ENCODE results near the gene BCAP31. TPM values are rescaled to one million over a fixed set of nuclear protein-coding genes. Genes with fewer than 3 reads are reported as not detected.
"Not testable (repeated sequence)": the region's sequence is repeated elsewhere in the genome, so short reads cannot be mapped to it uniquely, and the experiment has no call there.

BCAP31 gene
- total RNA-seq, 2 donors from 2014 or later: 217 to 295 TPM

- Histone ChIP-seq H3K9ac (ENCODE audit: low read depth in 2 of 2, low read length in 2 of 2) (no peak overlapping the region), H3K36me3 (no peaks in the 10 kb centered on the region), H3K27ac (no peak overlapping the region), H3K4me1 (no peaks in the 10 kb centered on the region), H3K4me3 (no peak overlapping the region), H3K27me3 (no peaks in the 10 kb centered on the region), H3K9me3 (no peaks in the 10 kb centered on the region)
- intact Hi-C loops (cut with DNase I): no loop called here
- TF ChIP-seq CTCF (IDR thresholded peaks at IDR 0.05): no peak
- no peak for DNase-seq
Measured at GRCh38 chrX:153714256-153714655, 9.9 kb downstream of the BCAP31 start.

GRCh38 chrX:153709726-153710674 lies 14.2 kb downstream of the BCAP31 start:
- no peak for DNase-seq
- no peaks in the 10 kb centered on the region for H3K36me3 ChIP-seq
- intact Hi-C loops (cut with DNase I): no loop called here

GRCh38 chrX:153708415-153708814 lies 15.8 kb downstream of the BCAP31 start:
- H3K27me3 ChIP-seq: no peaks in the 10 kb centered on the region
- DNase-seq: peak; percentile 83
- H3K4me3 ChIP-seq: no peak overlapping the region
- intact Hi-C loops (cut with DNase I): no loop called here
- H3K9ac ChIP-seq (ENCODE audit: low read depth in 2 of 2, low read length in 2 of 2): no peak overlapping the region
- no peaks in the 10 kb centered on the region for H3K36me3 ChIP-seq
- H3K4me1 ChIP-seq: no peaks in the 10 kb centered on the region
- peak overlapping the region; percentile 32 for H3K27ac ChIP-seq
- H3K9me3 ChIP-seq: no peaks in the 10 kb centered on the region
- TF ChIP-seq CTCF (IDR thresholded peaks at IDR 0.05): peak; percentile 60

More at GRCh38 chrX:153709726-153710674, 14.2 kb downstream of the BCAP31 start:
- TF ChIP-seq CTCF (IDR thresholded peaks at IDR 0.05): no peak
- no peak overlapping the region for H3K27ac ChIP-seq
- no peaks in the 10 kb centered on the region for H3K4me1 ChIP-seq
- H3K9me3 ChIP-seq: no peaks in the 10 kb centered on the region
- H3K27me3 ChIP-seq: no peaks in the 10 kb centered on the region
- H3K9ac ChIP-seq (ENCODE audit: low read depth in 2 of 2, low read length in 2 of 2): no peak overlapping the region
- H3K4me3 ChIP-seq: no peak overlapping the region

GRCh38 chrX:153707406-153707805 lies 16.8 kb downstream of the BCAP31 start:
- Histone ChIP-seq H3K4me1 (no peaks in the 10 kb centered on the region), H3K9me3 (no peaks in the 10 kb centered on the region), H3K27me3 (no peaks in the 10 kb centered on the region), H3K9ac (ENCODE audit: low read depth in 2 of 2, low read length in 2 of 2) (no peak overlapping the region), H3K27ac (no peak overlapping the region), H3K4me3 (no peak overlapping the region), H3K36me3 (no peaks in the 10 kb centered on the region)
- no peak for TF ChIP-seq CTCF (IDR thresholded peaks at IDR 0.05)
- no peak for DNase-seq
- intact Hi-C loops (cut with DNase I): no loop called here

GRCh38 chrX:153706799-153707198 lies 17.4 kb downstream of the BCAP31 start:
- no peak overlapping the region for H3K27ac ChIP-seq
- no peak overlapping the region for H3K4me3 ChIP-seq
- no peak for TF ChIP-seq CTCF (IDR thresholded peaks at IDR 0.05)
- H3K9me3 ChIP-seq: no peaks in the 10 kb centered on the region
- no peak overlapping the region for H3K9ac ChIP-seq (ENCODE audit: low read depth in 2 of 2, low read length in 2 of 2)
- no peak for DNase-seq
- no peaks in the 10 kb centered on the region for H3K4me1 ChIP-seq
- H3K27me3 ChIP-seq: no peaks in the 10 kb centered on the region
- no peaks in the 10 kb centered on the region for H3K36me3 ChIP-seq
- intact Hi-C loops (cut with DNase I): no loop called here

GRCh38 chrX:153705403-153706060 lies 18.7 kb downstream of the BCAP31 start:
- H3K27ac ChIP-seq; H3K27me3 ChIP-seq; H3K9ac ChIP-seq (ENCODE audit: low read depth in 2 of 2, low read length in 2 of 2); H3K4me3 ChIP-seq; H3K4me1 ChIP-seq; H3K9me3 ChIP-seq; DNase-seq; intact Hi-C loops (cut with DNase I); H3K36me3 ChIP-seq: not testable (repeated sequence)

GRCh38 chrX:153704631-153705402 lies 19.4 kb downstream of the BCAP31 start:
- H3K9me3 ChIP-seq; H3K27ac ChIP-seq; DNase-seq; H3K4me1 ChIP-seq; intact Hi-C loops (cut with DNase I); H3K36me3 ChIP-seq; H3K9ac ChIP-seq (ENCODE audit: low read depth in 2 of 2, low read length in 2 of 2); H3K27me3 ChIP-seq; H3K4me3 ChIP-seq: not testable (repeated sequence)

Measured in colonic mucosa (tissue), 4 donors.